H7 (cell line): ENCODE results near the gene PHEX. TPM values are rescaled to one million over a fixed set of nuclear protein-coding genes. Genes with fewer than 3 reads are reported as not detected.

Experiments used
- DNase-seq: peaks from one replicate; pipeline ENCODE4 v3.0.0; 2012
- H3K27me3 ChIP-seq: 2 replicates; pipeline ENCODE4 v1.6.0; 2011; ENCODE audit warnings: mild to moderate bottlenecking, low read length; ENCODE audit not compliant: control insufficient read depth, insufficient read depth
- H3K36me3 ChIP-seq: replicated peaks from 2 replicates; pipeline ENCODE4 v1.5.1; 2011; ENCODE audit warnings: low read length; ENCODE audit not compliant: control insufficient read depth, insufficient read depth
- H3K4me3 ChIP-seq: 2 replicates; pipeline ENCODE4 v1.5.1; 2011; ENCODE audit warnings: low read depth, mild to moderate bottlenecking, control low read depth, low read length, moderate library complexity; ENCODE audit not compliant: insufficient read depth
- total RNA-seq: library from RNA; depleted of rRNA; stranded (reverse); fragments of >200 nt; shearing (Covaris generic); gene quantifications from 2 replicates; pipeline ENCODE4 v1.2.3, GENCODE V29; 2014

Gene PHEX
- total RNA-seq, 1 experiment from 2014 or later, result 0.07 TPM

- no peaks in the 10 kb centered on the region for H3K36me3 ChIP-seq
- H3K27me3 ChIP-seq, result no peaks in the 10 kb centered on the region
- H3K4me3 ChIP-seq, result no peak overlapping the region
- DNase-seq, result no peak
These were observed 27.6 kb downstream of the PHEX start for GRCh38 chrX:22059775-22060174.

GRCh38 chrX:22060415-22061280 lies 28.5 kb downstream of the PHEX start:
- no peaks in the 10 kb centered on the region for H3K36me3 ChIP-seq
- no peak for DNase-seq

GRCh38 chrX:22063284-22063683 lies 31.2 kb downstream of the PHEX start:
- DNase-seq, result no peak
- Histone ChIP-seq H3K36me3 (no peaks in the 10 kb centered on the region), H3K27me3 (no peaks in the 10 kb centered on the region), H3K4me3 (no peak overlapping the region)

More at GRCh38 chrX:22060415-22061280, 28.5 kb downstream of the PHEX start:
- Histone ChIP-seq H3K4me3 (no peak overlapping the region), H3K27me3 (no peaks in the 10 kb centered on the region)

- Histone ChIP-seq H3K36me3 (no peaks in the 10 kb centered on the region), H3K27me3 (no peaks in the 10 kb centered on the region), H3K4me3 (no peak overlapping the region)
- no peak for DNase-seq
These were observed 37.5 kb downstream of the PHEX start for GRCh38 chrX:22069586-22069985.

- Histone ChIP-seq H3K4me3 (no peak overlapping the region), H3K36me3 (no peaks in the 10 kb centered on the region), H3K27me3 (no peaks in the 10 kb centered on the region)
- DNase-seq, result no peak
These were observed 41.8 kb downstream of the PHEX start for GRCh38 chrX:22073928-22074327.

GRCh38 chrX:22078117-22078516 lies 46.0 kb downstream of the PHEX start:
- H3K36me3 ChIP-seq, result no peaks in the 10 kb centered on the region
- H3K4me3 ChIP-seq, result no peak overlapping the region
- no peaks in the 10 kb centered on the region for H3K27me3 ChIP-seq
- DNase-seq, result no peak

- peak; percentile 43 for DNase-seq
- Histone ChIP-seq H3K27me3 (no peaks in the 10 kb centered on the region), H3K36me3 (no peaks in the 10 kb centered on the region), H3K4me3 (no peak overlapping the region)
These were observed 49.5 kb downstream of the PHEX start for GRCh38 chrX:22081475-22082092.

GRCh38 chrX:22086003-22086402 lies 53.9 kb downstream of the PHEX start:
- H3K4me3 ChIP-seq, result no peak overlapping the region
- DNase-seq, result no peak
- H3K27me3 ChIP-seq, result no peaks in the 10 kb centered on the region
- H3K36me3 ChIP-seq, result no peaks in the 10 kb centered on the region

- no peaks in the 10 kb centered on the region for H3K36me3 ChIP-seq
- H3K27me3 ChIP-seq, result no peaks in the 10 kb centered on the region
- H3K4me3 ChIP-seq, result no peak overlapping the region
- no peak for DNase-seq
These were observed 55.0 kb downstream of the PHEX start for GRCh38 chrX:22087011-22087557.

GRCh38 chrX:22088326-22088725 lies 56.2 kb downstream of the PHEX start:
- no peaks in the 10 kb centered on the region for H3K36me3 ChIP-seq
- H3K27me3 ChIP-seq, result no peaks in the 10 kb centered on the region
- no peak overlapping the region for H3K4me3 ChIP-seq
- no peak for DNase-seq

- no peaks in the 10 kb centered on the region for H3K27me3 ChIP-seq
- no peak for DNase-seq
- H3K4me3 ChIP-seq, result no peak overlapping the region
- no peaks in the 10 kb centered on the region for H3K36me3 ChIP-seq
These were observed 58.1 kb downstream of the PHEX start for GRCh38 chrX:22090181-22090580.

- H3K4me3 ChIP-seq, result no peak overlapping the region
- H3K36me3 ChIP-seq, result no peaks in the 10 kb centered on the region
- DNase-seq, result no peak
- H3K27me3 ChIP-seq, result no peaks in the 10 kb centered on the region
These were observed 61.4 kb downstream of the PHEX start for GRCh38 chrX:22093550-22093949.

GRCh38 chrX:22095286-22095685 lies 63.2 kb downstream of the PHEX start:
- no peak overlapping the region for H3K4me3 ChIP-seq

GRCh38 chrX:22095856-22096255 lies 63.7 kb downstream of the PHEX start:
- DNase-seq, result no peak
- Histone ChIP-seq H3K4me3 (no peak overlapping the region), H3K27me3 (no peaks in the 10 kb centered on the region)

More at GRCh38 chrX:22095286-22095685, 63.2 kb downstream of the PHEX start:
- no peak for DNase-seq
- no peaks in the 10 kb centered on the region for H3K36me3 ChIP-seq
- H3K27me3 ChIP-seq, result no peaks in the 10 kb centered on the region

More at GRCh38 chrX:22095856-22096255, 63.7 kb downstream of the PHEX start:
- no peaks in the 10 kb centered on the region for H3K36me3 ChIP-seq
